Stimulated activated CD8-positive, alpha-beta memory T cell treated with anti-CD3 and anti-CD28 coated beads, Interleukin-7, amount 100 ng/mL, for 4 hours (primary cell): Measurements from ENCODE around the gene CBR1.
"Not testable (repeated sequence)": the region's sequence is repeated elsewhere in the genome, so short reads cannot be mapped to it uniquely, and the experiment has no call there.

Source experiments
- DNase-seq, 2 donors: peaks; one replicate each; pipeline ENCODE4 v3.0.0-alpha.2; 2020; ENCODE audit warnings: low read depth in 2 of 2

CBR1 gene

DNA sequence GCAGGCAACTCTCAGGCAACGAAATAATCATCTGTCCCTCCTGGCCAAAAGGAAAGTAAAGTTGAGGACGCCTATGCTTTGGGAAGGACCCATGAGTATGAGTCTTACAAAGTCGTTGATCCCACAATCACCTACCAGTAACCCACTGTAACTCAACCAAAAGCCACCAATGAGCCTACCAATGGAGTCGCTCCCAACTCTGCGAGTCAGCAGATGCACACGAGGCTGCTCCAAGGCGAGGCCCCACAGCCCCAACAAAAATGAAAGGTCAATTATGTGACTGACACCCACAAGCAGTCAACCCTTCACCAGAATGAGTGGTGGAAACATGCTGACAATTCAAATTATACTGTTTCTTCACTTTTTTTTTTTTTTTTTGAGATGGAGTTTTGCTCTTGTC, 21.5 kb upstream of the CBR1 start:
- DNase-seq: no peak

DNA sequence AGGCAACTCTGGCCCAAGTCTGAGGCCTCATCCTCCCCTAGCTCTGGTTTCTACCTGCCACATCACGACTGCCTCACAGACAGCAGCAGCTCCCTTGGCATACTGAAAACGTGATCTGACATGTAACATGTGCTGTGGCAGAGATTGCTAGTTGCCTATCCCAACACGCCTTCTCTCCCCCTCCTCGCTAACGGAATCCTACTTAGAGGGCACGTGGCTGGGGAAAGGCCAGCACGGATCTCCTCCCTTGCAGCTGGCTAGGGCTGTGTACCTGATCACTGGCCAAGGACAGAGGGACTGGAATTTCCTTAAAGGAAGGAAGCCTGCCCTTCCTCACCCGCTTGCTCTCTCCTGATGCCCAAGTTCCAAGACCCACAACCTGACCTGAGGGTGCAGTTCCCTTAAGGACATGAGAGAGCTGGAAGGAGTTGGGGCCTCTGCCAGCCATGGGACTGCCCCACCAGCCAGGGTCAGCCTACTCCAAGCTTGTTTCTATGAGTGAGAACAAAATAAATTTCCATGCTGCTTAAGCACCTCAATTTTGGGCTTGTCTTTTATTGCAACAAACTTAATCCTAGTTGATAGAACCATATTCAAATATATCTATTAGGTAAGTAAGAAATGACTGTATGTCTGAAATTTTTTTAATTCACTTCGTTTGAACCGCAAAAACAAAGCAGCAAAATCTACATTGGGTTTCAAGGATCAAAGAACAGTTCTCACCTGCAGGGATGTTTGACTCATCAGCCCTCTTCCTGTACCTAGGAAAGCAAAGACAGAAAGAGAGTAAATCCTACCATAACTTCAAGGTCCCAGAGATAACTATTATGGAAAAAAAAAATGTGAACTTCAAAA, 16.7 kb upstream of the CBR1 start:
- DNase-seq: no peak

- DNase-seq: no peak
These were observed 16.1 kb upstream of the CBR1 start for GRCh38 chr21:36053715-36054062.

GRCh38 chr21:36055551-36055950, 14.3 kb upstream of the CBR1 start:
- DNase-seq: no peak

- peak in 1 of 2 donors; percentile 12 for DNase-seq
These were observed 10.0 kb upstream of the CBR1 start for GRCh38 chr21:36059823-36060158.

- DNase-seq: peak; percentile 84 to 91
These were observed 9.5 kb upstream of the CBR1 start, which contains the start of gene SETD4 for GRCh38 chr21:36060159-36060921. Gene SETD4, minus strand, starts transcription at chr21:36060526. Its CDS starts 1,638 bp downstream, at chr21:36058888.

DNA sequence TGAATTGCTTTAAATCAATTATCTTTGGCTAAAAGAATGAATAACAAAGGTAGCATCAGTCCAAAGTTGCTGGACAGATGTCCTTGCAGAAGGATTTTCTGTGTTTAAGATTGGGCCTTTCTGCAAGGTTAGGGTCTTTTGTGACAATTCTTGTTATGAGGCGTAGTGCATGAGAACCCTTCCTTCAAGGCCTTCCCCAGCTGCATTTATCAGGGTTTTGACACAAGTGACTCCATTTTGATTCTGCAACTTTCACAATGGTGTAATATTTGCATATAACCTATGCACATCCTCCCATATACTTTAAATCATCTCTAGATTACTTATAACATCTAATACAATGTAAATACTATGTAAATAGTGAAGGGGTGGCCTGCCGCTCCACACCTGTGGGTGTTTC, 8.4 kb upstream of the CBR1 start:
- no peak for DNase-seq

GRCh38 chr21:36063375-36064084, 6.3 kb upstream of the CBR1 start:
- DNase-seq: no peak

DNA sequence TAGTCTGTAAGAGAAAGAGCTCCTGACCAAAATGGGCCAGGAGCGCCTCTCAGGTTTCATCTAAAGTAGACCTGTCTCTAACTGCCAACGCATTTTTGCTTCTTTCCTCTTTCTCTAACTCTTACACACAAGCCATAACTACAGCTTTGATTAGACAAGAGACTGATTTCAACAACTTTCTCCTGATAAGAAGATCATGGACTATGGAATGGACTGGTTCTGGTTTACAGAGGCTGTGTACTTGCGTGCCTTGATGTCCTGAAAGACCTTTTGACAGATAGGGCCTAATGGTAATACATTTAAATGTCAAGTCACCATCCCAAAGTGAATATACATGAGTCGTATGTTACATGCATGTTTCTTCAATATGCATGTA, 5.8 kb upstream of the CBR1 start:
- DNase-seq: no peak

- no peak for DNase-seq
These were observed 4.3 kb upstream of the CBR1 start for GRCh38 chr21:36065497-36066036.

DNA sequence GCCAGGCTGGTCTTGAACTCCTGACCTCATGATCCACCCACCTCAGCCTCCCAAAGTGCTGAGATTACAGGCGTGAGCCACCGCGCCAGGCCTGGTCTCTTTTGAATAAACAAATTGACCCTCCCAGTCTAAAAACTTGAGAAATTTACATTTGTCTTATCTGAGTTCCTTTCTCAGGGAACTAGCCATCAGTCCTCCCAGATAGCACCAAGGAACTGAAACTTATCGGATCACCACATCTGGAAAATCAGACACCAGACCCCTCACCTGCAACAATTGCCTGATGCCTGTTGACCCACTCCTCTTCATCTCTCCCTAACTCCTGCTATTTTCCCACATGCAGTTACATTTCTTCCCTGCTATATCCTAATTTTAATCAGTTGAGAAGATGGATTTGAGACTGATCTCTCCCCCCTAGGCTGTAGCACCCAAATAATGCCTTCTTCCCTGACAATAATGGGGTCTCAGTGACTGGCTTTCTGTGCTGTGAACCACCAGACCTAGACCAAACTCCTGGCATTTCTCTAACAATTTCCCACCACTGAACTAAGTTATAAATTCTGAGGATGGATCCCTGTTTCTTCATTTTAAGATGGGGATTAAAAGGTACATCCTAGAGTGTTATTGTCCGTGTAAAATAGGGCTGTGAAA, 951 bp upstream of the CBR1 start:
- no peak for DNase-seq

GRCh38 chr21:36070999-36071398, 1.2 kb downstream of the CBR1 start:
- no peak for DNase-seq

- DNase-seq: no peak
These were observed 2.8 kb downstream of the CBR1 start for GRCh38 chr21:36072453-36073162.

GRCh38 chr21:36073181-36073580, 3.4 kb downstream of the CBR1 start:
- no peak for DNase-seq

GRCh38 chr21:36073911-36074310, 4.1 kb downstream of the CBR1 start:
- not testable (repeated sequence) for DNase-seq

GRCh38 chr21:36075171-36075570, 5.3 kb downstream of the CBR1 start:
- DNase-seq: no peak

- DNase-seq: no peak
These were observed 6.1 kb downstream of the CBR1 start for GRCh38 chr21:36075953-36076352.

GRCh38 chr21:36076878-36077655, 7.2 kb downstream of the CBR1 start:
- DNase-seq: no peak

DNA sequence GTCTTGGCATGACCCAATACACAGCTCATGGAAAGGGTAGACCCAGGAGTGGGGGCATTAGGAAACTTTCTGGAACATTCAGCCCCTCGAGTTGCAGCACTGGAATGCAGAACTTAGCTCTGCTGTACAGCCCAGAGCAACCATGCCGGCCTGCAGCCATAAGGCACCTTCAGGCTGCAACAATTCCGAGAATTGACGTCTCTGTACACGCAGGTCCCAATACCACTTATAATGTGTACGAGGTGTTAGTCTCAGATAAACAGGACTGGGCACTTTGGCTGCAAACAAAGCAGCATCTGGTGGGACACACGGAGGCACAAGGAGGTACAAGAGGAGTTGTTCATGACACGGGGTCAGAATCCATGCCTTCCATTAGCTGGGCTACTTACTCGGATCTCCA, 7.9 kb downstream of the CBR1 start:
- DNase-seq: no peak

DNA sequence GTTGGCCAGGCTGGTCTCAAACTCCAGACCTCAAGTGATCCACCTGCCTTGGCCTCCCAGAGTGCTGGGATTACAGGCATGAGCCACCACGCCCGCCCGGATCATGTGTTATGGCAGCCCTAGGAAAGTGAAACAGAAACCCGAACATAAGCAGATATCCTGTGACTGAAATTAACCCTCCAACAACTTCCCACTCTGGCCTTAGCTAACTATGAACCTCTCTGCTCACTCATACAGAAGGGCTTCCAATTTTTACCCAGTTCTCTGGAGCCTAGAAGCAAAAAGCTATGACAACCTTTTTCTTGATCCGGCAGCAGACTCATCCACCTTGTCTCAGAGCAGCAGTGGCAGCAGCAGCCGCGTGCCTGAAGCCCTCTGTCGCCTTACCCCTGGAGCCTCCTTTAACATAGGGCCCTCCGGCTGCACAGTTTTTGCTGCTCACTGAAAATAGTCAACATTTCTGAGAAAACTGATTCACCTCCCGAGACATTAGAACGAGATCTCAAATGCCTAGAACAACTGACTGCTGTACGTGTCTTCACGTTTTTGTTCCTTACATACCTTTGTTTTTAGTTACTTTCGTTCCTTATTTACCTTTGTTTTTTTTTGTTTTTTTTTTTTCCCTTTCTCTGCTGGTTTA, 9.3 kb downstream of the CBR1 start:
- no peak for DNase-seq
